Adrenal gland (tissue), 12 donors: ENCODE results near the gene MOV10L1. TPM values are rescaled to one million over a fixed set of nuclear protein-coding genes. Genes with fewer than 3 reads are reported as not detected.

Source experiments
- DNase-seq, 7 donors: peaks; one replicate each; pipeline ENCODE4 v3.0.0-alpha.2; 2019 to 2020
- H3K27ac ChIP-seq, 5 donors: fragments of 200-600 bp; sonication (generic) in 4 of 5; 1 replicate in 3 of 5; 2 replicates in 2 of 5; pipeline versions ENCODE4 v1.5.1 to v1.8.0; 2016 to 2020; ENCODE audit warnings: mild to moderate bottlenecking in 1 of 5
- H3K27me3 ChIP-seq: fragments of 200-600 bp; 2 replicates; pipeline ENCODE4 v1.8.0; 2021
- H3K36me3 ChIP-seq, 2 donors: fragments of 200-600 bp; replicated peaks in 1 of 2; 1 replicate in 1 of 2; 2 replicates in 1 of 2; pipeline versions ENCODE4 v1.5.1 to v1.8.0; 2018 to 2022
- H3K4me1 ChIP-seq, 2 donors: fragments of 200-600 bp; replicated peaks in 1 of 2; 1 replicate in 1 of 2; 2 replicates in 1 of 2; pipeline versions ENCODE4 v1.5.1 to v1.8.0; 2018 to 2021
- H3K4me3 ChIP-seq, 4 donors: fragments of 200-600 bp; sonication (generic) in 3 of 4; one replicate each; pipeline ENCODE4 v1.5.1; 2016 to 2018
- H3K9me3 ChIP-seq, 3 donors: fragments of 200-600 bp; sonication (generic) in 1 of 3; replicated peaks in 1 of 3; 1 replicate in 2 of 3; 2 replicates in 1 of 3; pipeline versions ENCODE4 v1.5.1 to v1.8.0; 2016 to 2021
- CTCF ChIP-seq, 6 experiments: fragments of 450-650 bp in 4 of 6; fragments of 200-600 bp in 2 of 6; sonication (generic) in 1 of 6; IDR thresholded peaks; 1 replicate in 5 of 6; 2 replicates in 1 of 6; pipeline versions ENCODE4 v1.5.1 to v1.8.0; 2016 to 2021; ENCODE audit warnings: antibody characterized with exemption in 6 of 6, mild to moderate bottlenecking in 2 of 6, moderate library complexity in 1 of 6
- POLR2A ChIP-seq, 2 donors: fragments of 450-650 bp; IDR thresholded peaks; one replicate each; pipeline ENCODE4 v1.6.1; 2017; ENCODE audit warnings: antibody characterized with exemption in 2 of 2, mild to moderate bottlenecking in 2 of 2, moderate library complexity in 1 of 2
- WGBS, 4 donors: extraction: QIAGEN DNeasy Blood & Tissue Kit in 2 of 4; methylation state at CpG; one replicate each; pipeline versions ENCODE4 v1.1.5 to v1.1.7; 2013 to 2017; 5-methylcytosine and 5-hydroxymethylcytosine counted together
- intact Hi-C, 2 donors: fragments of 100-400 bp; cut with DNase I; formaldehyde crosslinking; loops; one replicate each; pipeline versions ENCODE4 v1.14.1 to v1.15.0; 2022 to 2023
- polyA plus RNA-seq, 3 donors: library from polyadenylated mRNA; stranded (reverse); fragments of 200-250 nt in 2 of 3; fragments of 350-450 nt in 1 of 3; fragmentation: Illumina TruSeq in 1 of 3; extraction: RNeasy Lipid Tissue Mini Kit (QIAGEN cat#74804) in 1 of 3; gene quantifications; one replicate each; pipeline ENCODE4 v1.2.3, GENCODE V29; 2013 to 2014
- total RNA-seq, 9 donors: library from RNA; depleted of rRNA in 4 of 9; stranded (reverse); fragments of >200 nt in 4 of 9; fragments of 120-200 nt in 1 of 9; fragmentation: NEBNext Ultra II Directional in 1 of 9; extraction: Animal tissue kit (Norgen Biotek cat#: 25700) in 1 of 9; gene quantifications; one replicate each; pipeline versions ENCODE4 v1.1.0 to v1.2.4, GENCODE V29; 2013 to 2023
- donor health status: healthy with polysubstance abuse.
- donor health status: Bipolar disorder and iron deficiency.
- donor health status: DM: yes; HTN: yes; CAD: no.
- donor health status: DM: no; HTN: no; CAD: no.
- donor health status: DM: no; HTN: no; CAD: no.
- donor health status: DM: yes; HTN: yes; CAD: no.

MOV10L1 gene
- total and polyA plus RNA-seq, 12 donors = 0.14 to 0.74 (median 0.40) TPM; not detected in 5

GRCh38 chr22:50175921-50176849 is 86.4 kb downstream of the MOV10L1 start:
- Histone ChIP-seq H3K4me1 (no peaks in the 10 kb centered on the region), H3K9me3 (no peaks in the 10 kb centered on the region), H3K27ac (no peak overlapping the region), H3K4me3 (no peak overlapping the region), H3K36me3 (no peaks in the 10 kb centered on the region), H3K27me3 (peaks cover 11% of the 10 kb centered on the region)
- DNase-seq = no peak
- TF ChIP-seq POLR2A (IDR thresholded peaks at IDR 0.05) = no peak
- WGBS, 4 donors = 71 to 86% (median 83%) methylated on average over 13 to 27 of the region's 27 CpGs
- intact Hi-C loops = no loop called here

- H3K4me3 ChIP-seq = no peak overlapping the region
- H3K4me1 ChIP-seq = no peaks in the 10 kb centered on the region
- H3K27ac ChIP-seq = no peak overlapping the region
- TF ChIP-seq CTCF (IDR thresholded peaks at IDR 0.05) = no peak
- TF ChIP-seq POLR2A (IDR thresholded peaks at IDR 0.05) = no peak
- intact Hi-C loops = no loop called here
- H3K27me3 ChIP-seq = peaks cover 11% of the 10 kb centered on the region
- no peaks in the 10 kb centered on the region for H3K36me3 ChIP-seq
- peak in 1 of 7 donors; percentile 48 for DNase-seq
- no peaks in the 10 kb centered on the region for H3K9me3 ChIP-seq
- 93 to 97% (median 96%) methylated on average over 56 to 76 of the region's 76 CpGs for WGBS, 4 donors
Observed at GRCh38 chr22:50176850-50177536, 87.2 kb downstream of the MOV10L1 start.

- H3K4me1 ChIP-seq = no peaks in the 10 kb centered on the region
- peaks cover 11% of the 10 kb centered on the region for H3K27me3 ChIP-seq
- no peak for DNase-seq
- H3K36me3 ChIP-seq = no peaks in the 10 kb centered on the region
- no peaks in the 10 kb centered on the region for H3K9me3 ChIP-seq
- 49 to 88% (median 73%) methylated on average over 31 to 98 of the region's 98 CpGs for WGBS, 4 donors
- intact Hi-C loops = no loop called here
- TF ChIP-seq CTCF (IDR thresholded peaks at IDR 0.05) = no peak
- no peak for TF ChIP-seq POLR2A (IDR thresholded peaks at IDR 0.05)
- no peak overlapping the region for H3K4me3 ChIP-seq
- H3K27ac ChIP-seq = no peak overlapping the region
Observed at GRCh38 chr22:50177537-50178470, 88.0 kb downstream of the MOV10L1 start.

GRCh38 chr22:50178471-50178864 is 88.7 kb downstream of the MOV10L1 start:
- Histone ChIP-seq H3K9me3 (no peaks in the 10 kb centered on the region), H3K4me3 (no peak overlapping the region), H3K27ac (no peak overlapping the region), H3K27me3 (peaks cover 11% of the 10 kb centered on the region), H3K36me3 (no peaks in the 10 kb centered on the region), H3K4me1 (no peaks in the 10 kb centered on the region)
- TF ChIP-seq CTCF (IDR thresholded peaks at IDR 0.05) = no peak
- no peak for TF ChIP-seq POLR2A (IDR thresholded peaks at IDR 0.05)
- no peak for DNase-seq
- 48 to 70% (median 65%) methylated on average over 15 to 22 of the region's 22 CpGs for WGBS, 4 donors
- intact Hi-C loops = no loop called here
